ENCODE measurements around the gene IFNAR1.

Gene IFNAR1

GRCh38 chr21:33401630-33401992, 76.8 kb downstream of the IFNAR1 start:
- no peak for TF ChIP-seq YY1 (IDR thresholded peaks at IDR 0.05; ENCODE audit: low read depth)
- TF ChIP-seq NFIC (IDR thresholded peaks at IDR 0.05), result no peak
- no peak for TF ChIP-seq MAX (IDR thresholded peaks at IDR 0.05)
- TF ChIP-seq TCF12 (IDR thresholded peaks at IDR 0.05; ENCODE audit: low read depth), result no peak
- no peak for TF ChIP-seq ZBTB7A (IDR thresholded peaks at IDR 0.05; ENCODE audit: low read depth)
- TF ChIP-seq TEAD4 (IDR thresholded peaks at IDR 0.05), result no peak
- no peak for TF ChIP-seq EP300 (IDR thresholded peaks at IDR 0.05; ENCODE audit: borderline replicate concordance)
- TF ChIP-seq TAF1 (IDR thresholded peaks at IDR 0.05; ENCODE audit: low read depth), result no peak

GRCh38 chr21:33402001-33402979, 77.5 kb downstream of the IFNAR1 start:
- TF ChIP-seq TCF12 (IDR thresholded peaks at IDR 0.05; ENCODE audit: low read depth), result no peak
- TF ChIP-seq RAD21 (IDR thresholded peaks at IDR 0.05; ENCODE audit: low read depth), result no peak
- no peak for TF ChIP-seq TAF1 (IDR thresholded peaks at IDR 0.05; ENCODE audit: low read depth)
- TF ChIP-seq FOXM1 (IDR thresholded peaks at IDR 0.05; ENCODE audit: borderline replicate concordance, low read depth), result no peak
- TF ChIP-seq MAX (IDR thresholded peaks at IDR 0.05), result no peak
- no peak for TF ChIP-seq REST (IDR thresholded peaks at IDR 0.05; ENCODE audit: low read depth)
- no peak for TF ChIP-seq NFIC (IDR thresholded peaks at IDR 0.05)
- TF ChIP-seq USF1 (IDR thresholded peaks at IDR 0.05), result no peak
- no peak for TF ChIP-seq YY1 (IDR thresholded peaks at IDR 0.05; ENCODE audit: low read depth)
- TF ChIP-seq EGR1 (IDR thresholded peaks at IDR 0.05), result no peak
- TF ChIP-seq EP300 (IDR thresholded peaks at IDR 0.05; ENCODE audit: borderline replicate concordance), result no peak
- TF ChIP-seq CEBPB (IDR thresholded peaks at IDR 0.05), result no peak
- no peak for TF ChIP-seq ZBTB7A (IDR thresholded peaks at IDR 0.05; ENCODE audit: low read depth)
- TF ChIP-seq CREB1 (IDR thresholded peaks at IDR 0.05; ENCODE audit: low read depth), result no peak
- TF ChIP-seq TEAD4 (IDR thresholded peaks at IDR 0.05), result no peak

- TF ChIP-seq RAD21 (IDR thresholded peaks at IDR 0.05; ENCODE audit: low read depth) (no peak), ZBTB7A (IDR thresholded peaks at IDR 0.05; ENCODE audit: low read depth) (peak; percentile 85), TAF1 (IDR thresholded peaks at IDR 0.05; ENCODE audit: low read depth) (no peak; the same call in 1 of the 2 replicates), EGR1 (IDR thresholded peaks at IDR 0.05) (0 out of 2 replicates have a peak, but pooled peaks have one; percentile 18), YY1 (IDR thresholded peaks at IDR 0.05; ENCODE audit: low read depth) (0 out of 2 replicates have a peak, but pooled peaks have one; percentile 56)
Measured at GRCh38 chr21:33403128-33403785, 78.5 kb downstream of the IFNAR1 start, which contains the start of gene IFNGR2. IFNGR2 (plus strand) TSS chr21:33403413; CDS start chr21:33403544, 131 bp downstream.

- 0 out of 2 replicates have a peak, but pooled peaks have one; percentile 47 for TF ChIP-seq MAX (IDR thresholded peaks at IDR 0.05)
- TF ChIP-seq CREB1 (IDR thresholded peaks at IDR 0.05; ENCODE audit: low read depth), result no peak
Measured at GRCh38 chr21:33403786-33404585, 79.2 kb downstream of the IFNAR1 start.

- TF ChIP-seq CREB1 (IDR thresholded peaks at IDR 0.05; ENCODE audit: low read depth) (no peak), REST (IDR thresholded peaks at IDR 0.05; ENCODE audit: low read depth) (no peak), NFIC (IDR thresholded peaks at IDR 0.05) (no peak), MAX (IDR thresholded peaks at IDR 0.05) (no peak), USF1 (IDR thresholded peaks at IDR 0.05) (no peak), CEBPB (IDR thresholded peaks at IDR 0.05) (no peak), ZBTB7A (IDR thresholded peaks at IDR 0.05; ENCODE audit: low read depth) (no peak), FOXM1 (IDR thresholded peaks at IDR 0.05; ENCODE audit: borderline replicate concordance, low read depth) (no peak)
Measured at GRCh38 chr21:33406493-33406892, 81.7 kb downstream of the IFNAR1 start.
